Measurements from ENCODE around the gene CADPS. TPM values are rescaled to one million over a fixed set of nuclear protein-coding genes. Genes with fewer than 3 reads are reported as not detected.

Gene CADPS
- total RNA-seq, 2 donors from 2014 or later, result not detected

- ATAC-seq (replicated peaks), result no peak
- Mint-ChIP-seq H3K4me1 (no peaks in the 10 kb centered on the region), H3K36me3 (ENCODE audit: low read depth) (no peaks in the 10 kb centered on the region), H3K27ac (no peak overlapping the region), H3K4me3 (no peak overlapping the region), H3K27me3 (no peaks in the 10 kb centered on the region), H3K9me3 (no peaks in the 10 kb centered on the region)
Measured at GRCh38 chr3:62454916-62455315, 420.3 kb downstream of the CADPS start.

DNA sequence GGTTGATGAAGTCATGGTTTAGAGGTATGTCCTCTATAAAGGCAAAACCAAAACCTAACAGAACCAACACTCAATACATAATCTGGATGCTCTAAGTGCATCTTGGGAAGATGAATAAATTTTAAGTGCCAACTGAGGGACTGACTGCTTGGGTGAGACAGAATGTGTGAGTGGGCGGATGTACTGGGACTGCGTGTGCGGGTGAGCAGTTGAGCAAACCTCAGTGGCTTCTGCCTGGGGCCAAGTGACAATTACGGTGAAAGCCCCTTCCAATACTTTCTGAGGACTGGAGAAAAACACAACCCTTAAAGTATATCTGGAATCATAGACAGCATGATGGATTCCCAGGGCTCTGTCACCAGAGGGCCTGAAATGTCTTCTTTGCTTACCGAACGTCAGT, 421.8 kb downstream of the CADPS start:
- no peak for ATAC-seq (replicated peaks)
- no peak overlapping the region for H3K27ac Mint-ChIP-seq
- no peaks in the 10 kb centered on the region for H3K4me1 Mint-ChIP-seq
- H3K27me3 Mint-ChIP-seq, result no peaks in the 10 kb centered on the region
- H3K4me3 Mint-ChIP-seq, result no peak overlapping the region
- no peaks in the 10 kb centered on the region for H3K36me3 Mint-ChIP-seq (ENCODE audit: low read depth)
- H3K9me3 Mint-ChIP-seq, result no peaks in the 10 kb centered on the region

DNA sequence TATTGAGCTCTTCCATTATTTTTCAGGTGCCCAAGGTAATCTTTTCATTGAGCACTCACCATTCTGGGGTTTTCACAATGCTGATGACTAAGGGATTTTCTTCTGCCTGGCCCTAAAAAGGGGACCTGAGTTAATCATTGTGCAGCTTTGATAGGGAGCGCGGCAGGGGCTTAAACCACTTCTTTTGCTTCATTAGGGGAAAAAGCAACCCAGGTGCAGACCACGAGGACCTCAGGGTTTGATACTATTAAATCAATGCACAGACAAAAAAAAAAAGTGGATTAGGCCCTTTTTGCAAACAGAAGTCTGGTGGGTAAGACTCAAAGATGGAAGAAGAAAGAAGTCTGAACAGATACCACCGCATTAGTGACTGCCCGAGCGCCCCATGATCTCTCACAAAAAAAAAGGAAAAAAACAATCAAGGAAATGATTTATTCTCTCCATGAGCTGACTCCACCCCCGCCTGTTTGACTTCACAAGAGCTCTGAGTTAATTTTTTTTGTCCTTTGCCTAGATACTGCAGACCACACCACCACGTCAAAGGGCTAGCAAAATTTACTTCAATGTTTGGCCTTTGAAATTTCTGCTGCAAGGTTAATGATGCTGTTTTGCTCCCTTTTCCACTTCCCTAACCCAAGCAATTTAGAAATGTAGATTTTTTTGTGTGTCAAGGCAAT, 423.9 kb downstream of the CADPS start:
- H3K27ac Mint-ChIP-seq, result no peak overlapping the region
- no peaks in the 10 kb centered on the region for H3K4me1 Mint-ChIP-seq
- H3K36me3 Mint-ChIP-seq (ENCODE audit: low read depth), result no peaks in the 10 kb centered on the region
- H3K4me3 Mint-ChIP-seq, result no peak overlapping the region
- H3K9me3 Mint-ChIP-seq, result no peaks in the 10 kb centered on the region
- H3K27me3 Mint-ChIP-seq, result no peaks in the 10 kb centered on the region
- no peak for ATAC-seq (replicated peaks)

DNA sequence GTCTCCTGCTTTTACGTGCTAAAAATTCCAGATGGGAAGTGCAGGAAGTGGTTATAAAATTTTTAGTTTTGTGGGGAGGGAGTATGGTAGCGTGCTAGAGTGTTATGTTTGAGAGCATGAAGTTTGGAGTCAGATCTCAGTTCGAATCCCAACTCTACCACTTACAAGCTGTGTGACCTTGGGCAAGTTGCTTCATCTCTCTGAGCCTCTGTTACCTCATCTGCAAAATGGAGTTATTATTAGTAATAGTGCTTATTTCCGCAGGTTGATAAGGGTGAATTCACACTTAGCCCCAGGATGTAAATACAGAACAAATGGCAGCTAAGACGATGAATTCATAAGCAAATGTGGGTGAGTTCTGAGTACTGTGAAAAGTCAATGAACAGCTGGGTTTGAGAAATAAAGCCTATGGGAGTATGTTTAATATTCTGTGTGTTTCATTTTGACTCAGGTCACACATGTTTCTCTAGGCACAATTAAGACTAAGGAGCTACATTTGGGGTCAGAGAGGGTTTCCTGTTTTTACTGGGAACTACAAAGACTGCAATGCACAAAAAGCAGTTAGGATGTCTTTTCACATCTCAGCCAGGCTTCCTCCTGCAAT, 428.8 kb downstream of the CADPS start:
- no peaks in the 10 kb centered on the region for H3K4me1 Mint-ChIP-seq
- no peaks in the 10 kb centered on the region for H3K36me3 Mint-ChIP-seq (ENCODE audit: low read depth)
- no peaks in the 10 kb centered on the region for H3K9me3 Mint-ChIP-seq
- no peak overlapping the region for H3K27ac Mint-ChIP-seq
- H3K27me3 Mint-ChIP-seq, result no peaks in the 10 kb centered on the region
- no peak for ATAC-seq (replicated peaks)
- H3K4me3 Mint-ChIP-seq, result peak overlapping the region; percentile 37

GRCh38 chr3:62445275-62445674, 429.9 kb downstream of the CADPS start:
- H3K4me3 Mint-ChIP-seq, result peak overlapping the region; percentile 37
- H3K9me3 Mint-ChIP-seq, result no peaks in the 10 kb centered on the region
- H3K27ac Mint-ChIP-seq, result no peak overlapping the region
- no peaks in the 10 kb centered on the region for H3K36me3 Mint-ChIP-seq (ENCODE audit: low read depth)
- H3K27me3 Mint-ChIP-seq, result no peaks in the 10 kb centered on the region
- H3K4me1 Mint-ChIP-seq, result no peaks in the 10 kb centered on the region
- ATAC-seq (replicated peaks), result no peak

DNA sequence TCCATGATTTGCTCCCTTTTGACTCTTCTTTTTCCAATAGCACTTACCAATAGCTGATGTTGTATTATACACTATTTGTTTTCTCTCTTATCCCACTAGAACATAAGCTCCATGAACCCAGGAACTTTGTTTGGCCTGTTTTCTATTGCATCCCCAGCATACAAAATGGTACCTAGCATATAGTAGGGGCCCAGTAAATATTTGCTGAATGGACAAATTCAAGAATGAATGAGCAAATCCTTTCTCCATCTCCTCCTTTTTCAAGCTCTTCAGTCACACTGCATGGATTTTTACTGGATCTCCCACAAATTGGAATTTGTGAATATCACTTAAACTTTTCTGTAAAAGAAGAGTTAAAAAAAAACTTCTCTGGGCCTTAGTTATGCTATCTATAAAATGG, 435.2 kb downstream of the CADPS start:
- H3K36me3 Mint-ChIP-seq (ENCODE audit: low read depth), result no peaks in the 10 kb centered on the region
- peaks cover 9% of the 10 kb centered on the region for H3K27me3 Mint-ChIP-seq
- H3K9me3 Mint-ChIP-seq, result no peaks in the 10 kb centered on the region
- H3K4me3 Mint-ChIP-seq, result no peak overlapping the region
- no peak for ATAC-seq (replicated peaks)
- no peaks in the 10 kb centered on the region for H3K4me1 Mint-ChIP-seq
- no peak overlapping the region for H3K27ac Mint-ChIP-seq

- ATAC-seq (replicated peaks), result no peak
- H3K27ac Mint-ChIP-seq, result no peak overlapping the region
- no peaks in the 10 kb centered on the region for H3K9me3 Mint-ChIP-seq
- no peaks in the 10 kb centered on the region for H3K36me3 Mint-ChIP-seq (ENCODE audit: low read depth)
- no peaks in the 10 kb centered on the region for H3K4me1 Mint-ChIP-seq
- peaks cover 9% of the 10 kb centered on the region for H3K27me3 Mint-ChIP-seq
- no peak overlapping the region for H3K4me3 Mint-ChIP-seq
Measured at GRCh38 chr3:62439176-62439813, 435.9 kb downstream of the CADPS start.

DNA sequence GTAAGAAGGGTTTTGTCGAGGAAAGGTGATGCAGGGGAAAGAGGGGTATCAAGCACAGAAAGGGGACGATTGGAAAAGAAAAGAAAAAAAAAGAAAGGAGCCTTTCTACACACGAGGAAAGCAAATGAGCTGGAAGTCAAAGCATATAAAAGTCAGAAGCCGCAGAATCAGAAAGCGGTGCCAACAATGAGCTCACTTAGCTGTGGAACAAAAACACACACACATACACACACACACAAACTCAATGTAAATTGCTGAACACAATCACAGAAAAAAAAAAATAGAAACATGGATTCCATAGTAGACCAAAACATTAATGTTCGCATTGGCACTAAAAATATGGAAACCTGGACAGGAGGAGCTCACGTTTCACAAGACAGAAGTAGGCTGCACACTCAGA, 438.4 kb downstream of the CADPS start:
- Mint-ChIP-seq H3K36me3 (ENCODE audit: low read depth) (no peaks in the 10 kb centered on the region), H3K9me3 (no peaks in the 10 kb centered on the region), H3K27ac (no peak overlapping the region), H3K4me1 (no peaks in the 10 kb centered on the region), H3K4me3 (no peak overlapping the region), H3K27me3 (peaks cover 9% of the 10 kb centered on the region)
- ATAC-seq (replicated peaks), result no peak

GRCh38 chr3:62433396-62433795, 441.8 kb downstream of the CADPS start:
- Mint-ChIP-seq H3K4me1 (no peaks in the 10 kb centered on the region), H3K27me3 (peaks cover 9% of the 10 kb centered on the region), H3K36me3 (ENCODE audit: low read depth) (no peaks in the 10 kb centered on the region), H3K27ac (no peak overlapping the region), H3K9me3 (no peaks in the 10 kb centered on the region), H3K4me3 (no peak overlapping the region)
- ATAC-seq (replicated peaks), result no peak

- Mint-ChIP-seq H3K36me3 (ENCODE audit: low read depth) (no peaks in the 10 kb centered on the region), H3K9me3 (no peaks in the 10 kb centered on the region), H3K4me3 (no peak overlapping the region), H3K27me3 (peaks cover 7% of the 10 kb centered on the region), H3K27ac (no peak overlapping the region), H3K4me1 (no peaks in the 10 kb centered on the region)
- no peak for ATAC-seq (replicated peaks)
Measured at GRCh38 chr3:62421207-62421606, 454.0 kb downstream of the CADPS start.

DNA sequence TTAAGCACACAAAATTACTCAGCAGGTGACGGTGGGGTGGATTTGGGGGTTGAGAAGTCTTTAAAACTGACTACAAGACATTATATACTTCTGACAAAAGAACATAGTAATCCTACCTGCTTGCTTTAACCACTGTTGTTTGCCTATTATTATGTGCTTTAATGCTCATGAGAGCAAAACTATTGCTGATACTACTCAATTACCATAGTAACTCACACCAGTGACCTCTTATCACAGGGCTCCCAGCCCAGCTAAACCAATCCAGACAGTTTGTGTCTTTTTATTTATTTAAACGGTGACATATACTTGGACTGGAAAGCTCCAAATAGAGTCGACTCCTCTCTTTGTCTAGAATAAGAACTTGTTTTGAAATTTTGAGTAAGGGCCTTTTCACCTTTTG, 459.1 kb downstream of the CADPS start:
- H3K4me1 Mint-ChIP-seq, result no peaks in the 10 kb centered on the region
- no peak overlapping the region for H3K4me3 Mint-ChIP-seq
- no peaks in the 10 kb centered on the region for H3K9me3 Mint-ChIP-seq
- peaks cover 7% of the 10 kb centered on the region for H3K27me3 Mint-ChIP-seq
- no peak overlapping the region for H3K27ac Mint-ChIP-seq
- no peak for ATAC-seq (replicated peaks)
- no peaks in the 10 kb centered on the region for H3K36me3 Mint-ChIP-seq (ENCODE audit: low read depth)

GRCh38 chr3:62415312-62415801, 459.9 kb downstream of the CADPS start:
- no peaks in the 10 kb centered on the region for H3K9me3 Mint-ChIP-seq
- H3K27me3 Mint-ChIP-seq, result peaks cover 6% of the 10 kb centered on the region
- no peaks in the 10 kb centered on the region for H3K36me3 Mint-ChIP-seq (ENCODE audit: low read depth)
- no peaks in the 10 kb centered on the region for H3K4me1 Mint-ChIP-seq
- no peak overlapping the region for H3K4me3 Mint-ChIP-seq
- no peak for ATAC-seq (replicated peaks)
- no peak overlapping the region for H3K27ac Mint-ChIP-seq

DNA sequence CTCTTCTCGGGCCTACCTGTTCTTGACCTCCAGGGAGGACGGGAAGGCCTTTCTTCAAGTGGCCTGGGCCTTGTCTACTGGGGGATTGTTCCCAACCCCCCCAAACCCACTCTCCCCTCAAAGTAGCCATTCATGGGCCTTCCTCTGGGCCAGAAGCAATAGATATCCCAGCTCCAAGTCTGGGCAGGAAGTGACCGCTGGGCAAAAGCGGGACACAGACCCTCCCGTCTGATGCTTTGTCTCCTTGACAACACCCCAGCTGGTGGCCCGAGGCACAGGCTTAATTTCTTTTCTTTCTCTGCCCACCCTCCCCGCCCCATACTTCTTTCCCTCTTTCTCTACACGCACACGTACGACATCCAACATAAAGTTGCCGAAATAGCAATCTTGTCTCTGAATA, 460.4 kb downstream of the CADPS start:
- Mint-ChIP-seq H3K4me1 (no peaks in the 10 kb centered on the region), H3K36me3 (ENCODE audit: low read depth) (no peaks in the 10 kb centered on the region)

DNA sequence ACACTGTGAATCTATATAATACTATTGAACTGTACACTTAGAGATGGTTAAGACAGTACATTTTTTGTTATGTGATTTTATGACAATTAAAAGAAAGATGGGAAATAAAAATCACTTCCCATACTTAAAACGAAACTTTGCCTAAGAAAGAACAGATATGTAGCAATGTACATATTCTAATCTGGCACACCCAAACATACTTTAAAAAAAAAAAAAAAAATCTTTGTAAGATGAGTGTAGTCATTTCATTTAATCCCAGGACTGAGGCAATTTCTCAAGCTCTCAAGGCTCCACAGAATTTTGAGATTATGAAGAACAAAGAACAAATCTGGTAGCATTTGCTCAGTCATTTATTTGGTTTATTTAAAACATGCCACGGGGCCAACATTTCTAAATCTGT, 461.5 kb downstream of the CADPS start:
- Mint-ChIP-seq H3K27ac (no peak overlapping the region), H3K27me3 (peaks cover 2% of the 10 kb centered on the region), H3K4me3 (no peak overlapping the region), H3K36me3 (ENCODE audit: low read depth) (no peaks in the 10 kb centered on the region), H3K4me1 (no peaks in the 10 kb centered on the region), H3K9me3 (no peaks in the 10 kb centered on the region)
- no peak for ATAC-seq (replicated peaks)

More for the DNA sequence above, 460.4 kb downstream of the CADPS start:
- no peaks in the 10 kb centered on the region for H3K9me3 Mint-ChIP-seq
- no peak for ATAC-seq (replicated peaks)
- no peak overlapping the region for H3K4me3 Mint-ChIP-seq
- H3K27me3 Mint-ChIP-seq, result peaks cover 3% of the 10 kb centered on the region
- no peak overlapping the region for H3K27ac Mint-ChIP-seq

DNA sequence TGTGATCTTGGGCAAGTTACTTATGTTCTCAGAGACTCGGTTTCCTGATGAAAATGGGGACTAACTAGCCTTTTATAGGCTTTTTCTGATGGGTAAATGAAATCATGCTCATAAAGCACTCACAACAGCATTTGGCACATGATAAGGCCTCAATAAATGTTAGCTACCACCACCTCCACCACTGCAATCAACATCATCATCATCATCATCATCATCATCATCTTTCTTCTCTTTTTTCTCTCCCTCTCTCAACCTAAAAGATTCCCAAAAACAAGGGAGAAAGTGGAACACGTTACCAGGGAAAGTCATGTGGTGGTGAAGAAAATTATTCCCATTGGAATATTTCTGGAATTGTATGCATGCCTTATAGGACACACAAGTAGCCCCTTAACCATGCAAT, 468.3 kb downstream of the CADPS start:
- no peaks in the 10 kb centered on the region for H3K36me3 Mint-ChIP-seq (ENCODE audit: low read depth)
- no peak overlapping the region for H3K27ac Mint-ChIP-seq
- H3K27me3 Mint-ChIP-seq, result peaks cover 21% of the 10 kb centered on the region

More for the DNA sequence above, 468.3 kb downstream of the CADPS start:
- Mint-ChIP-seq H3K4me1 (no peaks in the 10 kb centered on the region), H3K4me3 (no peak overlapping the region), H3K9me3 (no peaks in the 10 kb centered on the region)
- no peak for ATAC-seq (replicated peaks)
